Measurements from ENCODE around the gene SLC25A51. TPM values are rescaled to one million over a fixed set of nuclear protein-coding genes. Genes with fewer than 3 reads are reported as not detected.

Gene SLC25A51
- polyA plus RNA-seq, 1 donor (not counting 4 experiments of a cell fraction or from before 2014, with no cell fraction given), result 22.2 TPM

DNA sequence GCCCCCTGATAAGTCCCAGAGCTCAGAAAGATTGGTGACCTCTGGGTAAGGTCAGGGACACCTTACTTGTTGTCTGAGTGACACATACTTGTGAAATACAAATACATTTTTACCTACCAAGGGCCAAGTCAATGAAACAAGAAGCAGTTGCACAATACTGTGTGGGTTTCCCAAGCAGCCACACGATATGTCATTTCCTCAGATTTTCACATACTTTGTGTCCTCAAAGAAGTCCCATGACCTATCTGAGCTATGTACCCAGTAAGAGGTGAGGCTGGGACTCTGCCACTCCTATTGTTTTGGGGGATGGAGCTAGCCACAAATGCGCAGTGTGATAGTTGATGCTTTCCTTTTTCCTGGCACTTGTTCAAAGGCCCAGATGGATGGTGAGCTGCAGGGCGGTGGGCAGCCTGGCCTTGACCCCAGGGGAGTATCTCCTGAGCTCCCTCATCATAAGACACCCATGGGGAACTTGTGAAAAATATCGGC, 4.8 kb upstream of the SLC25A51 start:
- Histone ChIP-seq H3K9me1 (ENCODE audit: control insufficient read depth, extremely low read depth, insufficient read depth, low read length) (no peaks in the 10 kb centered on the region), H3K27ac (ENCODE audit: control insufficient read depth, insufficient read depth, low read length) (no peak overlapping the region), H3K4me3 (ENCODE audit: control insufficient read depth in 2 of 3, extremely low read depth in 1 of 3, insufficient read depth in 2 of 3, low read depth in 1 of 3, low read length in 3 of 3) (no peak overlapping the region), H2AFZ (ENCODE audit: control insufficient read depth, low read length) (no peak overlapping the region), H3K4me1 (ENCODE audit: control insufficient read depth, extremely low read depth, insufficient read depth, low read length) (peaks cover 16% of the 10 kb centered on the region), H3K27me3 (ENCODE audit: control insufficient read depth, extremely low read depth, insufficient read depth, low read length) (no peaks in the 10 kb centered on the region), H3K36me3 (ENCODE audit: control insufficient read depth in 2 of 2, extremely low read depth in 1 of 2, insufficient read depth in 2 of 2, low read length in 2 of 2) (no peaks in the 10 kb centered on the region), H3K9ac (ENCODE audit: control insufficient read depth, extremely low read depth, insufficient read depth, low read length) (no peak overlapping the region), H3K4me2 (ENCODE audit: control insufficient read depth, extremely low read depth, insufficient read depth, low read depth, low read length) (no peak overlapping the region), H3K9me3 (ENCODE audit: control insufficient read depth, low read depth, low read length) (no peaks in the 10 kb centered on the region), H3K79me2 (ENCODE audit: control insufficient read depth, insufficient read depth, low read length) (no peaks in the 10 kb centered on the region), H4K20me1 (ENCODE audit: control insufficient read depth, extremely low read depth, insufficient read depth, low read length) (no peaks in the 10 kb centered on the region)
- DNase-seq (ENCODE audit: low read depth, low spot score) (no peak), FAIRE-seq (no peak)
- TF ChIP-seq, protein P1, sequence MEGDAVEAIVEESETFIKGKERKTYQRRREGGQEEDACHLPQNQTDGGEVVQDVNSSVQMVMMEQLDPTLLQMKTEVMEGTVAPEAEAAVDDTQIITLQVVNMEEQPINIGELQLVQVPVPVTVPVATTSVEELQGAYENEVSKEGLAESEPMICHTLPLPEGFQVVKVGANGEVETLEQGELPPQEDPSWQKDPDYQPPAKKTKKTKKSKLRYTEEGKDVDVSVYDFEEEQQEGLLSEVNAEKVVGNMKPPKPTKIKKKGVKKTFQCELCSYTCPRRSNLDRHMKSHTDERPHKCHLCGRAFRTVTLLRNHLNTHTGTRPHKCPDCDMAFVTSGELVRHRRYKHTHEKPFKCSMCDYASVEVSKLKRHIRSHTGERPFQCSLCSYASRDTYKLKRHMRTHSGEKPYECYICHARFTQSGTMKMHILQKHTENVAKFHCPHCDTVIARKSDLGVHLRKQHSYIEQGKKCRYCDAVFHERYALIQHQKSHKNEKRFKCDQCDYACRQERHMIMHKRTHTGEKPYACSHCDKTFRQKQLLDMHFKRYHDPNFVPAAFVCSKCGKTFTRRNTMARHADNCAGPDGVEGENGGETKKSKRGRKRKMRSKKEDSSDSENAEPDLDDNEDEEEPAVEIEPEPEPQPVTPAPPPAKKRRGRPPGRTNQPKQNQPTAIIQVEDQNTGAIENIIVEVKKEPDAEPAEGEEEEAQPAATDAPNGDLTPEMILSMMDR (optimal IDR thresholded peaks at IDR 0.05 in 1 of 3, IDR thresholded peaks at IDR 0.05 in 1 of 3, conservative IDR thresholded peaks at IDR 0.05 in 1 of 3; ENCODE audit: extremely low read depth in 1 of 3, insufficient read depth in 2 of 3, low read length in 3 of 3), result no peak
- no peak for TF ChIP-seq EZH2 (IDR thresholded peaks at IDR 0.05; ENCODE audit: low read length)
- dilution Hi-C loops (cut with MboI; ENCODE audit: extremely low pct_ligation_motif_present, low sequenced_read_pairs), result no loop called here

DNA sequence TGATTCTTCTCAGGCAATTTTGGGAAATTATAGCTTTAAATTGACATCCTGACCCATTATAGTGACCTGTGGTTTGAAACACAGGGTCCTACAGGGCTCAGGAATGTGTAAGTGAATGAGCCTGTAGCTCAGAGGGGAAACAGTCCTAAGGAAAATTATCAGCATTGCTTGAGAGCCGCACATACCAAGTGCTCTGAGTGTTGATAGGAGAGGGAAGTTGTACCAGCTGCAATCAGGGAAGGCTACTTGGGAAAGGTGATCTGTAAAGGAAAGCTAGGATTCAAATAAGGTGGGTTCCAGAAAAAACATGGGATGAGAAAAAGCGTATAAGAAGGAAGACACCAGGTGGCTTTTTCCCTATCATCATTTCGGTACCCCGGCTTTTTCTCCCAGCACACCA, 4.4 kb upstream of the SLC25A51 start:
- dilution Hi-C loops (cut with MboI; ENCODE audit: extremely low pct_ligation_motif_present, low sequenced_read_pairs), result no loop called here
- Histone ChIP-seq H3K4me3 (ENCODE audit: control insufficient read depth in 2 of 3, extremely low read depth in 1 of 3, insufficient read depth in 2 of 3, low read depth in 1 of 3, low read length in 3 of 3) (no peak overlapping the region), H3K27ac (ENCODE audit: control insufficient read depth, insufficient read depth, low read length) (no peak overlapping the region), H3K4me2 (ENCODE audit: control insufficient read depth, extremely low read depth, insufficient read depth, low read depth, low read length) (no peak overlapping the region), H3K9me1 (ENCODE audit: control insufficient read depth, extremely low read depth, insufficient read depth, low read length) (no peaks in the 10 kb centered on the region), H3K36me3 (ENCODE audit: control insufficient read depth in 2 of 2, extremely low read depth in 1 of 2, insufficient read depth in 2 of 2, low read length in 2 of 2) (no peaks in the 10 kb centered on the region), H2AFZ (ENCODE audit: control insufficient read depth, low read length) (no peak overlapping the region), H3K4me1 (ENCODE audit: control insufficient read depth, extremely low read depth, insufficient read depth, low read length) (peaks cover 12% of the 10 kb centered on the region), H3K79me2 (ENCODE audit: control insufficient read depth, insufficient read depth, low read length) (peaks cover 4% of the 10 kb centered on the region), H3K9me3 (ENCODE audit: control insufficient read depth, low read depth, low read length) (no peaks in the 10 kb centered on the region), H3K9ac (ENCODE audit: control insufficient read depth, extremely low read depth, insufficient read depth, low read length) (no peak overlapping the region), H4K20me1 (ENCODE audit: control insufficient read depth, extremely low read depth, insufficient read depth, low read length) (no peaks in the 10 kb centered on the region), H3K27me3 (ENCODE audit: control insufficient read depth, extremely low read depth, insufficient read depth, low read length) (no peaks in the 10 kb centered on the region)
- DNase-seq (ENCODE audit: low read depth, low spot score) (no peak), FAIRE-seq (no peak)
- no peak for TF ChIP-seq EZH2 (IDR thresholded peaks at IDR 0.05; ENCODE audit: low read length)

Measured in keratinocyte (primary cell).